ENCODE data around the gene MAP2K2. TPM values are rescaled to one million over a fixed set of nuclear protein-coding genes. Genes with fewer than 3 reads are reported as not detected.
A peak's percentile ranks its signal among the peaks of the same experiment; 100 is the strongest.

Gene MAP2K2
- total and polyA plus RNA-seq, 9 of the 15 experiments (the other 6 are each of a cell fraction or from before 2014, with no cell fraction given) = 1.0 to 151 (median 58.3) TPM

GRCh38 chr19:4172861-4173473 is 49.0 kb upstream of the MAP2K2 start (continued):
- TF ChIP-seq FOXP1 (CRISPR knock-in tag; IDR thresholded peaks at IDR 0.05) (0 out of 2 replicates have a peak, but pooled peaks have one; percentile 33), ESRRB (CRISPR knock-in tag; IDR thresholded peaks at IDR 0.05; ENCODE audit: borderline replicate concordance) (no peak), TFAP4 (CRISPR knock-in tag; IDR thresholded peaks at IDR 0.05; ENCODE audit: borderline replicate concordance) (peak; percentile 74; the same call in 1 of the 2 replicates), CXXC5 (CRISPR knock-in tag; IDR thresholded peaks at IDR 0.05) (peak; percentile 45; the same call in 1 of the 2 replicates), ETV6 (IDR thresholded peaks at IDR 0.05; ENCODE audit: borderline replicate concordance in 1 of 2, low read depth in 2 of 2, low read length in 1 of 2) (no peak), ETV6 (CRISPR knock-in tag; IDR thresholded peaks at IDR 0.05; ENCODE audit: borderline replicate concordance) (peak; percentile 64; the same call in 1 of the 2 replicates), SRF (CRISPR knock-in tag; IDR thresholded peaks at IDR 0.05) (peak in 1 of 2 experiments; percentile 59; a peak in 2 of 4 replicates), PBX2 (CRISPR knock-in tag; IDR thresholded peaks at IDR 0.05; ENCODE audit: low read depth) (peak; percentile 22; the same call in 1 of the 2 replicates), PBX2 (tag; conservative IDR thresholded peaks at IDR 0.05; ENCODE audit: low read depth) (no peak), REST (IDR thresholded peaks at IDR 0.05; ENCODE audit: borderline replicate concordance) (peak; percentile 99), REST (CRISPR knock-in tag; IDR thresholded peaks at IDR 0.05; ENCODE audit: low read depth) (peak; percentile 99), FOXK1 (CRISPR knock-in tag; IDR thresholded peaks at IDR 0.05; ENCODE audit: borderline replicate concordance) (peak; percentile 79), E2F6 (IDR thresholded peaks at IDR 0.05; ENCODE audit: borderline replicate concordance in 1 of 2, extremely low read depth in 1 of 2, insufficient read depth in 1 of 2, insufficient read length in 1 of 2, low read depth in 1 of 2, low read length in 1 of 2, poor library complexity in 1 of 2, severe bottlenecking in 1 of 2) (no peak)
